ENCODE data around the gene SYTL1. TPM values are rescaled to one million over a fixed set of nuclear protein-coding genes. Genes with fewer than 3 reads are reported as not detected.

Gene SYTL1
- total RNA-seq, 1 donor from 2014 or later, result 56.2 TPM

GRCh38 chr1:27372022-27372807, 30.4 kb downstream of the SYTL1 start:
- Histone ChIP-seq H3K4me1 (peaks cover 36% of the 10 kb centered on the region), H3K4me3 (no peak overlapping the region), H3K27me3 (no peaks in the 10 kb centered on the region), H3K36me3 (no peaks in the 10 kb centered on the region), H3K27ac (no peak overlapping the region), H3K9me3 (no peaks in the 10 kb centered on the region)
- TF ChIP-seq POLR2A (IDR thresholded peaks at IDR 0.05), result no peak
- no peak for TF ChIP-seq POLR2AphosphoS5 (IDR thresholded peaks at IDR 0.05; ENCODE audit: insufficient read depth in 1 of 2, low read depth in 1 of 2)
- no peak for TF ChIP-seq CTCF (IDR thresholded peaks at IDR 0.05)
- intact Hi-C loops (cut with DNase I), result no loop called here
- no peak for DNase-seq (ENCODE audit: extremely low spot score in 2 of 2)

- Histone ChIP-seq H3K4me3 (no peak overlapping the region), H3K27ac (no peak overlapping the region), H3K9me3 (no peaks in the 10 kb centered on the region), H3K4me1 (peaks cover 36% of the 10 kb centered on the region), H3K27me3 (no peaks in the 10 kb centered on the region), H3K36me3 (no peaks in the 10 kb centered on the region)
- intact Hi-C loops (cut with DNase I), result no loop called here
- DNase-seq (ENCODE audit: extremely low spot score in 2 of 2), result no peak
- TF ChIP-seq POLR2A (IDR thresholded peaks at IDR 0.05) (no peak), POLR2AphosphoS5 (IDR thresholded peaks at IDR 0.05; ENCODE audit: insufficient read depth in 1 of 2, low read depth in 1 of 2) (no peak), CTCF (IDR thresholded peaks at IDR 0.05) (no peak)
Observed at GRCh38 chr1:27372808-27373690, 31.2 kb downstream of the SYTL1 start.

GRCh38 chr1:27374362-27375086, 32.7 kb downstream of the SYTL1 start, which contains the start of gene FCN3:
Gene FCN3 (minus strand): TSS chr1:27374824. CDS start chr1:27374818, 6 bp downstream.
- no peaks in the 10 kb centered on the region for H3K9me3 ChIP-seq
- no peaks in the 10 kb centered on the region for H3K27me3 ChIP-seq
- no peak for DNase-seq (ENCODE audit: extremely low spot score in 2 of 2)
- peaks cover 36% of the 10 kb centered on the region for H3K4me1 ChIP-seq
- H3K4me3 ChIP-seq, result no peak within 1 kb of the TSS
- H3K27ac ChIP-seq, result no peak within 1 kb of the TSS
- no peaks in the 10 kb centered on the region for H3K36me3 ChIP-seq
- TF ChIP-seq POLR2AphosphoS5 (IDR thresholded peaks at IDR 0.05; ENCODE audit: insufficient read depth in 1 of 2, low read depth in 1 of 2), result no peak
- no peak for TF ChIP-seq CTCF (IDR thresholded peaks at IDR 0.05)
- TF ChIP-seq POLR2A (IDR thresholded peaks at IDR 0.05), result no peak
- intact Hi-C loops (cut with DNase I), result no loop called here

GRCh38 chr1:27377760-27378495, 36.1 kb downstream of the SYTL1 start:
- intact Hi-C loops (cut with DNase I), result no loop called here
- no peaks in the 10 kb centered on the region for H3K36me3 ChIP-seq

More at GRCh38 chr1:27377760-27378495, 36.1 kb downstream of the SYTL1 start:
- no peaks in the 10 kb centered on the region for H3K27me3 ChIP-seq
- H3K4me3 ChIP-seq, result no peak overlapping the region
- peaks cover 67% of the 10 kb centered on the region for H3K4me1 ChIP-seq
- no peak for DNase-seq (ENCODE audit: extremely low spot score in 2 of 2)
- TF ChIP-seq POLR2AphosphoS5 (IDR thresholded peaks at IDR 0.05; ENCODE audit: insufficient read depth in 1 of 2, low read depth in 1 of 2) (no peak), CTCF (IDR thresholded peaks at IDR 0.05) (no peak), POLR2A (IDR thresholded peaks at IDR 0.05) (no peak)
- no peaks in the 10 kb centered on the region for H3K9me3 ChIP-seq
- H3K27ac ChIP-seq, result peak overlapping the region; percentile 77
